ENCODE data around the gene LBR.

- TF ChIP-seq, protein P1, sequence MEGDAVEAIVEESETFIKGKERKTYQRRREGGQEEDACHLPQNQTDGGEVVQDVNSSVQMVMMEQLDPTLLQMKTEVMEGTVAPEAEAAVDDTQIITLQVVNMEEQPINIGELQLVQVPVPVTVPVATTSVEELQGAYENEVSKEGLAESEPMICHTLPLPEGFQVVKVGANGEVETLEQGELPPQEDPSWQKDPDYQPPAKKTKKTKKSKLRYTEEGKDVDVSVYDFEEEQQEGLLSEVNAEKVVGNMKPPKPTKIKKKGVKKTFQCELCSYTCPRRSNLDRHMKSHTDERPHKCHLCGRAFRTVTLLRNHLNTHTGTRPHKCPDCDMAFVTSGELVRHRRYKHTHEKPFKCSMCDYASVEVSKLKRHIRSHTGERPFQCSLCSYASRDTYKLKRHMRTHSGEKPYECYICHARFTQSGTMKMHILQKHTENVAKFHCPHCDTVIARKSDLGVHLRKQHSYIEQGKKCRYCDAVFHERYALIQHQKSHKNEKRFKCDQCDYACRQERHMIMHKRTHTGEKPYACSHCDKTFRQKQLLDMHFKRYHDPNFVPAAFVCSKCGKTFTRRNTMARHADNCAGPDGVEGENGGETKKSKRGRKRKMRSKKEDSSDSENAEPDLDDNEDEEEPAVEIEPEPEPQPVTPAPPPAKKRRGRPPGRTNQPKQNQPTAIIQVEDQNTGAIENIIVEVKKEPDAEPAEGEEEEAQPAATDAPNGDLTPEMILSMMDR (conservative IDR thresholded peaks at IDR 0.05; ENCODE audit: low read depth in 2 of 2): no peak
- TF ChIP-seq EZH2 (IDR thresholded peaks at IDR 0.05; ENCODE audit: low read depth, unreplicated experiment) (no peak), POLR2AphosphoS5 (IDR thresholded peaks at IDR 0.05; ENCODE audit: low read depth) (no peak), EZH2phosphoT487 (IDR thresholded peaks at IDR 0.05; ENCODE audit: unreplicated experiment) (no peak), ZNF462 (CRISPR knock-in tag; IDR thresholded peaks at IDR 0.05) (no peak), CREB1 (CRISPR knock-in tag; IDR thresholded peaks at IDR 0.05; ENCODE audit: low read depth) (no peak), STAT1 (IDR thresholded peaks at IDR 0.05; ENCODE audit: unreplicated experiment) (no peak), NANOG (IDR thresholded peaks at IDR 0.05; ENCODE audit: borderline replicate concordance) (no peak), ZNF331 (CRISPR knock-in tag; IDR thresholded peaks at IDR 0.05; ENCODE audit: low read depth) (no peak)
- TF ChIP-seq, protein P2, sequence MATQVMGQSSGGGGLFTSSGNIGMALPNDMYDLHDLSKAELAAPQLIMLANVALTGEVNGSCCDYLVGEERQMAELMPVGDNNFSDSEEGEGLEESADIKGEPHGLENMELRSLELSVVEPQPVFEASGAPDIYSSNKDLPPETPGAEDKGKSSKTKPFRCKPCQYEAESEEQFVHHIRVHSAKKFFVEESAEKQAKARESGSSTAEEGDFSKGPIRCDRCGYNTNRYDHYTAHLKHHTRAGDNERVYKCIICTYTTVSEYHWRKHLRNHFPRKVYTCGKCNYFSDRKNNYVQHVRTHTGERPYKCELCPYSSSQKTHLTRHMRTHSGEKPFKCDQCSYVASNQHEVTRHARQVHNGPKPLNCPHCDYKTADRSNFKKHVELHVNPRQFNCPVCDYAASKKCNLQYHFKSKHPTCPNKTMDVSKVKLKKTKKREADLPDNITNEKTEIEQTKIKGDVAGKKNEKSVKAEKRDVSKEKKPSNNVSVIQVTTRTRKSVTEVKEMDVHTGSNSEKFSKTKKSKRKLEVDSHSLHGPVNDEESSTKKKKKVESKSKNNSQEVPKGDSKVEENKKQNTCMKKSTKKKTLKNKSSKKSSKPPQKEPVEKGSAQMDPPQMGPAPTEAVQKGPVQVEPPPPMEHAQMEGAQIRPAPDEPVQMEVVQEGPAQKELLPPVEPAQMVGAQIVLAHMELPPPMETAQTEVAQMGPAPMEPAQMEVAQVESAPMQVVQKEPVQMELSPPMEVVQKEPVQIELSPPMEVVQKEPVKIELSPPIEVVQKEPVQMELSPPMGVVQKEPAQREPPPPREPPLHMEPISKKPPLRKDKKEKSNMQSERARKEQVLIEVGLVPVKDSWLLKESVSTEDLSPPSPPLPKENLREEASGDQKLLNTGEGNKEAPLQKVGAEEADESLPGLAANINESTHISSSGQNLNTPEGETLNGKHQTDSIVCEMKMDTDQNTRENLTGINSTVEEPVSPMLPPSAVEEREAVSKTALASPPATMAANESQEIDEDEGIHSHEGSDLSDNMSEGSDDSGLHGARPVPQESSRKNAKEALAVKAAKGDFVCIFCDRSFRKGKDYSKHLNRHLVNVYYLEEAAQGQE (IDR thresholded peaks at IDR 0.05; ENCODE audit: unreplicated experiment): no peak
These were observed 7.2 kb upstream of the LBR start for GRCh38 chr1:225435076-225435475.

Data from GM23338 (cell line).